GM19463 (cell line): ENCODE data around the gene TMEM220.
A peak's percentile ranks its signal among the peaks of the same experiment; 100 is the strongest.
"Not testable (repeated sequence)": the region's sequence is repeated elsewhere in the genome, so short reads cannot be mapped to it uniquely, and the experiment has no call there.

Experiments used
- ATAC-seq: cut with Tn5 transposase; IDR thresholded peaks from one replicate; pipeline ENCODE4 v1.9.1; 2021; ENCODE audit warnings: mild to moderate bottlenecking, moderate library complexity; ENCODE audit not compliant: unreplicated experiment

Gene TMEM220

GRCh38 chr17:10731408-10731879 lies 1.6 kb upstream of the TMEM220 start:
- ATAC-seq, result no peak

- ATAC-seq, result not testable (repeated sequence)
Observed at GRCh38 chr17:10730247-10730646, 424 bp upstream of the TMEM220 start.

GRCh38 chr17:10728331-10728892 lies 1.4 kb downstream of the TMEM220 start:
- no peak for ATAC-seq

GRCh38 chr17:10727192-10727591 lies 2.6 kb downstream of the TMEM220 start:
- no peak for ATAC-seq

- no peak for ATAC-seq
Observed at GRCh38 chr17:10726196-10726595, 3.6 kb downstream of the TMEM220 start.

GRCh38 chr17:10725262-10725661 lies 4.6 kb downstream of the TMEM220 start:
- ATAC-seq, result no peak

GRCh38 chr17:10724546-10725195 lies 5.2 kb downstream of the TMEM220 start:
- ATAC-seq, result no peak

GRCh38 chr17:10718547-10718946 lies 11.3 kb downstream of the TMEM220 start:
- no peak for ATAC-seq

GRCh38 chr17:10716218-10716617 lies 13.6 kb downstream of the TMEM220 start:
- no peak for ATAC-seq

GRCh38 chr17:10713318-10713717 lies 16.5 kb downstream of the TMEM220 start:
- no peak for ATAC-seq

GRCh38 chr17:10705727-10706126 lies 24.1 kb downstream of the TMEM220 start:
- ATAC-seq, result no peak

- no peak for ATAC-seq
Observed at GRCh38 chr17:10702574-10702973, 27.2 kb downstream of the TMEM220 start.

GRCh38 chr17:10699856-10700255 lies 30.0 kb downstream of the TMEM220 start:
- no peak for ATAC-seq

- no peak for ATAC-seq
Observed at GRCh38 chr17:10698096-10698818, 31.6 kb downstream of the TMEM220 start.

GRCh38 chr17:10697092-10698081 lies 32.4 kb downstream of the TMEM220 start, which contains the start of the genes ADPRM and SCO1:
Gene ADPRM (plus strand): TSS chr17:10697594. CDS start chr17:10704927, 7,333 bp downstream.
Gene SCO1 (minus strand): TSS chr17:10697533. CDS start chr17:10697507, 26 bp downstream.
- peak; percentile 95 for ATAC-seq

GRCh38 chr17:10695875-10696407 lies 33.9 kb downstream of the TMEM220 start:
- not testable (repeated sequence) for ATAC-seq

- no peak for ATAC-seq
Observed at GRCh38 chr17:10687499-10687898, 42.3 kb downstream of the TMEM220 start.

- ATAC-seq, result no peak
Observed at GRCh38 chr17:10683853-10684252, 46.0 kb downstream of the TMEM220 start.

GRCh38 chr17:10681866-10682446 lies 47.9 kb downstream of the TMEM220 start:
- ATAC-seq, result no peak

- no peak for ATAC-seq
Observed at GRCh38 chr17:10674704-10675103, 55.1 kb downstream of the TMEM220 start.
